Mesenchymal stem cell (in vitro differentiated cells and primary cell): Measurements from ENCODE around the gene NLK. TPM values are rescaled to one million over a fixed set of nuclear protein-coding genes. Genes with fewer than 3 reads are reported as not detected.

Experiments used
- DNase-seq: peaks from one replicate; pipeline ENCODE4 v3.0.0-alpha.2; 2013
- H2AFZ ChIP-seq: one replicate; pipeline ENCODE4 v1.6.1; 2013; ENCODE audit warnings: low read depth, mild to moderate bottlenecking, control low read depth, inconsistent platforms, low read length, moderate library complexity
- H2AK5ac ChIP-seq: 2 replicates; pipeline ENCODE4 v1.6.1; 2013; ENCODE audit warnings: low read length, moderate library complexity, mild to moderate bottlenecking, inconsistent platforms; ENCODE audit not compliant: severe bottlenecking
- H2BK120ac ChIP-seq: one replicate; pipeline ENCODE4 v1.6.1; 2013; ENCODE audit warnings: low read depth, mild to moderate bottlenecking, inconsistent platforms, low read length, moderate library complexity
- H2BK12ac ChIP-seq, 2 experiments: one replicate each; pipeline ENCODE4 v1.6.1; 2013; ENCODE audit warnings: inconsistent platforms in 2 of 2, low read length in 2 of 2, mild to moderate bottlenecking in 2 of 2, moderate library complexity in 2 of 2, control low read depth in 1 of 2
- H2BK15ac ChIP-seq: one replicate; pipeline ENCODE4 v1.6.1; 2013; ENCODE audit warnings: mild to moderate bottlenecking, low read depth, inconsistent platforms; ENCODE audit not compliant: poor library complexity, severe bottlenecking
- H2BK5ac ChIP-seq: 2 replicates; pipeline ENCODE4 v1.6.1; 2013; ENCODE audit warnings: low read depth, mild to moderate bottlenecking, low read length, control low read depth, inconsistent platforms; ENCODE audit not compliant: poor library complexity, severe bottlenecking
- H3K14ac ChIP-seq, 2 experiments: one replicate each; pipeline ENCODE4 v1.6.1; 2013; ENCODE audit warnings: inconsistent platforms in 2 of 2, low read length in 2 of 2, control low read depth in 1 of 2, mild to moderate bottlenecking in 1 of 2, moderate library complexity in 1 of 2
- H3K18ac ChIP-seq, 2 experiments: one replicate each; pipeline ENCODE4 v1.6.1; 2013; ENCODE audit warnings: inconsistent platforms in 2 of 2, low read length in 2 of 2, control low read depth in 1 of 2, low read depth in 1 of 2, mild to moderate bottlenecking in 1 of 2
- H3K23ac ChIP-seq, 2 experiments: one replicate each; pipeline ENCODE4 v1.6.1; 2013; ENCODE audit warnings: inconsistent platforms in 2 of 2, low read length in 2 of 2, mild to moderate bottlenecking in 2 of 2, moderate library complexity in 2 of 2, control low read depth in 1 of 2
- H3K27ac ChIP-seq: 2 replicates; pipeline ENCODE4 v1.5.1; 2013; ENCODE audit warnings: mild to moderate bottlenecking, moderate library complexity, low read length, control low read depth, inconsistent platforms; ENCODE audit not compliant: poor library complexity, severe bottlenecking
- H3K27me3 ChIP-seq, 2 experiments: 2 replicates each; pipeline versions ENCODE4 v1.6.1 to v1.7.0; 2013; ENCODE audit warnings: low read length in 2 of 2, mild to moderate bottlenecking in 2 of 2, moderate library complexity in 2 of 2, control low read depth in 1 of 2, inconsistent platforms in 1 of 2; ENCODE audit not compliant: control insufficient read depth in 1 of 2, insufficient read depth in 1 of 2
- H3K36me3 ChIP-seq, 2 experiments: 2 replicates each; pipeline versions ENCODE4 v1.6.1 to v1.7.0; 2013; ENCODE audit warnings: low read length in 2 of 2, control low read depth in 1 of 2, inconsistent platforms in 1 of 2, low read depth in 1 of 2, mild to moderate bottlenecking in 1 of 2; ENCODE audit not compliant: insufficient read depth in 2 of 2, control insufficient read depth in 1 of 2
- H3K4ac ChIP-seq, 2 experiments: one replicate each; pipeline ENCODE4 v1.6.1; 2013; ENCODE audit warnings: inconsistent platforms in 2 of 2, low read length in 2 of 2, mild to moderate bottlenecking in 2 of 2, moderate library complexity in 2 of 2, control low read depth in 1 of 2, low read depth in 1 of 2
- H3K4me1 ChIP-seq: 2 replicates; pipeline ENCODE4 v1.6.1; 2013; ENCODE audit warnings: low read depth, low read length, control low read depth; ENCODE audit not compliant: control insufficient read depth, insufficient read depth
- H3K4me2 ChIP-seq: 2 replicates; pipeline ENCODE4 v1.6.1; 2013; ENCODE audit warnings: low read length, mild to moderate bottlenecking, inconsistent platforms; ENCODE audit not compliant: poor library complexity, severe bottlenecking
- H3K4me3 ChIP-seq, 2 experiments: 2 replicates each; pipeline versions ENCODE4 v1.5.1 to v1.7.0; 2013; ENCODE audit warnings: low read length in 2 of 2, mild to moderate bottlenecking in 2 of 2, control low read depth in 1 of 2, low read depth in 1 of 2; ENCODE audit not compliant: insufficient read depth in 1 of 2
- H3K79me1 ChIP-seq: replicated peaks from 2 replicates; pipeline ENCODE4 v1.6.1; 2013; ENCODE audit warnings: mild to moderate bottlenecking, control low read depth, low read length, inconsistent platforms; ENCODE audit not compliant: poor library complexity, severe bottlenecking
- H3K9ac ChIP-seq: 2 replicates; pipeline ENCODE4 v1.7.0; 2013; ENCODE audit warnings: mild to moderate bottlenecking, low read length, moderate library complexity
- H3K9me3 ChIP-seq: 2 replicates; pipeline ENCODE4 v1.7.0; 2013; ENCODE audit warnings: mild to moderate bottlenecking, low read length; ENCODE audit not compliant: control insufficient read depth
- H4K8ac ChIP-seq: one replicate; pipeline ENCODE4 v1.6.1; 2013; ENCODE audit warnings: inconsistent platforms, mild to moderate bottlenecking, low read length, moderate library complexity
- H4K91ac ChIP-seq: one replicate; pipeline ENCODE4 v1.6.1; 2013; ENCODE audit warnings: mild to moderate bottlenecking, low read length, inconsistent platforms
- WGBS: methylation state at CpG from one replicate; pipeline ENCODE4 v1.1.7; 2013; ENCODE audit warnings: mixed read lengths; 5-methylcytosine and 5-hydroxymethylcytosine counted together
- polyA plus RNA-seq, 2 experiments: library from polyadenylated mRNA; stranded (reverse); fragments of 200-250 nt; gene quantifications; one replicate each; pipeline ENCODE4 v1.2.3, GENCODE V29; 2013

Gene NLK
- polyA plus RNA-seq (2013, experiment 1 of 2) = 11.4 TPM
- 12.1 TPM for polyA plus RNA-seq (2013, experiment 2 of 2)

DNA sequence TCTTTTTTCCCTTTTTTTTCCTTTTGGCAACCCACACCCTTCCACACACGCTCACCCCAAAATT lies at the start of gene NLK:
NLK (plus strand) TSS at position 21 of the 64 bp plus-strand sequence. CDS start 197 bp downstream, outside the sequence.
- Histone ChIP-seq H2BK120ac (peak within 1 kb of the TSS; percentile 64), H2AFZ (no peak within 1 kb of the TSS), H4K91ac (no peak within 1 kb of the TSS), H3K79me1 (peaks cover 3% of the 10 kb centered on the region), H3K14ac (peak within 1 kb of the TSS in 1 of 2 experiments; percentile 76), H4K8ac (peak within 1 kb of the TSS; percentile 12), H3K9ac (peak within 1 kb of the TSS; percentile 90), H3K4me3 (peak within 1 kb of the TSS; percentile 78 to 83), H3K9me3 (no peaks in the 10 kb centered on the region), H3K27me3 (no peaks in the 10 kb centered on the region), H3K4me1 (peaks cover 7% of the 10 kb centered on the region), H2BK5ac (peak within 1 kb of the TSS; percentile 54), H2BK15ac (peak within 1 kb of the TSS; percentile 44), H2BK12ac (no peak within 1 kb of the TSS), H3K4ac (peak within 1 kb of the TSS; percentile 28 to 65), H3K18ac (peak within 1 kb of the TSS in 1 of 2 experiments; percentile 94), H3K23ac (no peak within 1 kb of the TSS), H3K27ac (no peak within 1 kb of the TSS), H3K36me3 (peaks cover 7% of the 10 kb centered on the region in 2 experiments), H2AK5ac (no peak within 1 kb of the TSS), H3K4me2 (peak within 1 kb of the TSS; percentile 51)
- no CpG with 5 or more reads among the region's 1 CpG for WGBS
- no peak for DNase-seq

DNA sequence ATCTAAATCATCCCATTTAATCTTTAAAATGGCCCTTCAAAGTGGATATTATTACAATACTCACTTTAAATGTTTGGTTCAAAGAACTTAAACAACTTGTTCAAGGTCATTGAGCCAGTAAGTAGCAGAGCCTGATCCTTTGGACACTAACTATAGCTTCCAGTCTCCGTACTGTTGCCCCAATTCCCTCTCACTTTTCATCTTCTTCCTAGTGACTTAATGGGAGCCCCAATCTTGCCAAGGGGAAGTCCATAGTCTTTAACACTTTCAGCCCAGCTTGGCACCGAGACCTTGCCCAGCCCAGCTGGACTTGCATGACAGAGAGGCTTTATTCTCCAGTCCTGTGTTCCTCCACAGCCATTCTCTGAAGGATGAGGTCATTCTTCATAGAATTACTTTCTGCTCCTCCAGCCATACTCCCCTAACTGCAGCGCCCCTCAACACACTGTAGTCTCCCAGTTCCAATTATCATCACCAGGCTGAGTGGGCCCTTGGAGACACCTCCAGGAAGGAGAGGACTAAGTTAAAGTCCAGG lies 49.2 kb upstream of the NLK start:
- no peak overlapping the region for H2BK12ac ChIP-seq
- H3K14ac ChIP-seq = no peak overlapping the region
- no peaks in the 10 kb centered on the region for H3K79me1 ChIP-seq
- no peak overlapping the region for H2BK15ac ChIP-seq
- no peak overlapping the region for H3K9ac ChIP-seq
- H3K36me3 ChIP-seq = no peaks in the 10 kb centered on the region
- H2AK5ac ChIP-seq = no peak overlapping the region
- no peak overlapping the region for H3K4me3 ChIP-seq
- peaks cover 31 to 34% of the 10 kb centered on the region in 2 experiments for H3K27me3 ChIP-seq
- 70% methylated on average over 3 of the region's 3 CpGs for WGBS
- H2BK5ac ChIP-seq = no peak overlapping the region
- H4K8ac ChIP-seq = no peak overlapping the region
- H3K18ac ChIP-seq = no peak overlapping the region
- H3K9me3 ChIP-seq = peaks cover 9% of the 10 kb centered on the region
- no peak overlapping the region for H2BK120ac ChIP-seq
- no peak overlapping the region for H3K23ac ChIP-seq
- H2AFZ ChIP-seq = no peak overlapping the region
- H4K91ac ChIP-seq = no peak overlapping the region
- DNase-seq = no peak
- no peak overlapping the region for H3K27ac ChIP-seq
- no peaks in the 10 kb centered on the region for H3K4me1 ChIP-seq
- no peak overlapping the region for H3K4me2 ChIP-seq
- no peak overlapping the region for H3K4ac ChIP-seq

DNA sequence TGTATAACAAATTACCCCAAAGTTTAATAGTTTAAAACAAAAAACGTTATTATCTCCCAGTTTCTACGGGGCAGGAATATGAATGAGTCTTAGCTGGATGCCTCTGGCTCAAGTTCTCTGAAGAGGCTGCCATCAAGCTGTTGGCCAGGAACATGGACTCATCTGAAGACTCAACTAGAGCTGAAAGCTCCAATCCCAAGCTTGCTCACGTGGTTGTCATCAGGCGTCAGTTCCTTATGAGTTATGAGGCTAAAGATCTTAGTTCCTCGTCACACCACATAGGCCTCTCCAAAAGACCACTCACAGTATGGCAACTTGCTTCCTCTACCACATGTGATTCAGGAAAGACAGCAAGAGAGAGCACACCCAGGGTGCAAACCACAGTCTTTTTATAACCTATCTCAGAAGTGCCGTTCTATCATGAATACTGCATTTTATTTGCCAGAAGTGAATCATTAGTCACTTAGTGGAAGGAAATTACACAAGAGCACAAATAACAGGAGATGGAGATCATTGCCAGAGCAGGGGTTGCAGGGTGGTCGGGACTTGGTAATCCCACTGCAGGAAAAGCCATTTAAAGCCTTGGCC lies 48.7 kb upstream of the NLK start:
- Histone ChIP-seq H3K18ac (no peak overlapping the region), H2BK15ac (no peak overlapping the region), H3K14ac (no peak overlapping the region), H2BK12ac (no peak overlapping the region), H3K36me3 (no peaks in the 10 kb centered on the region), H2AK5ac (no peak overlapping the region), H3K27me3 (peaks cover 33 to 34% of the 10 kb centered on the region in 2 experiments), H4K8ac (no peak overlapping the region), H3K9ac (no peak overlapping the region), H3K79me1 (no peaks in the 10 kb centered on the region), H3K4me2 (no peak overlapping the region), H3K4ac (no peak overlapping the region), H3K9me3 (peaks cover 9% of the 10 kb centered on the region), H2BK120ac (no peak overlapping the region), H4K91ac (no peak overlapping the region), H3K4me3 (no peak overlapping the region), H3K27ac (no peak overlapping the region), H3K23ac (no peak overlapping the region), H3K4me1 (no peaks in the 10 kb centered on the region), H2AFZ (no peak overlapping the region), H2BK5ac (no peak overlapping the region)
- WGBS = 78% methylated on average over 6 of the region's 7 CpGs
- DNase-seq = no peak

DNA sequence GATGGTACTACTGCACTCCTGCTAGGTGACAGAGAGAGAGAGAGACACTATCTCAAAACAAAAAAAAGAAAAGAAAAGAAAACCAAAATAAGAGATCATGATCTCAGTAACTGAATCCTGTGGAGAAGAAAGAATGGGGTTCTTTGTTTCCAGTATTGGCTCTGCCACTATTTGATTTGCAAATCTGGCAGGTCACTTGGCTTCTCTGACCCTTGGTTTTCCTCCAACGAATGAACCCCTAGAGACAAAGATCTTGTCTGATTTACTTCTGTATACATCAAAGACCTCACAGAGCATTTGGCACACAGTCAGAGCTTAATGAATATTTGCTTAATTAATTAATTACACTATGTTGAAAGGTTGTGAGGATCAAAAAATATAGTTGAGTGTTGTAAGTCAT lies 47.9 kb upstream of the NLK start:
- no peak overlapping the region for H3K23ac ChIP-seq
- H2BK120ac ChIP-seq = no peak overlapping the region
- no peak overlapping the region for H3K9ac ChIP-seq
- H2BK5ac ChIP-seq = no peak overlapping the region
- H3K9me3 ChIP-seq = peaks cover 9% of the 10 kb centered on the region
- no peak for DNase-seq
- no peaks in the 10 kb centered on the region for H3K4me1 ChIP-seq
- no peak overlapping the region for H3K27ac ChIP-seq
- H2BK12ac ChIP-seq = no peak overlapping the region
- H4K8ac ChIP-seq = no peak overlapping the region
- no peak overlapping the region for H2AFZ ChIP-seq
- no peak overlapping the region for H3K4me2 ChIP-seq
- H3K27me3 ChIP-seq = peaks cover 34 to 38% of the 10 kb centered on the region in 2 experiments
- no peak overlapping the region for H3K18ac ChIP-seq
- WGBS = 40% methylated on average over 1 of the region's 1 CpG
- H3K36me3 ChIP-seq = no peaks in the 10 kb centered on the region
- no peak overlapping the region for H3K4me3 ChIP-seq
- H2AK5ac ChIP-seq = no peak overlapping the region
- H2BK15ac ChIP-seq = no peak overlapping the region
- H4K91ac ChIP-seq = no peak overlapping the region
- H3K14ac ChIP-seq = no peak overlapping the region
- no peaks in the 10 kb centered on the region for H3K79me1 ChIP-seq
- no peak overlapping the region for H3K4ac ChIP-seq
